Right lobe of liver (tissue), 4 donors: ENCODE measurements around the gene PCNA.
A peak's percentile ranks its signal among the peaks of the same experiment; 100 is the strongest.

Experiments
- CTCF ChIP-seq, 4 donors: fragments of 200-600 bp in 3 of 4; fragments of 450-650 bp in 1 of 4; IDR thresholded peaks; one replicate each; pipeline versions ENCODE4 v1.5.1 to v1.8.0; 2016 to 2022; ENCODE audit warnings: antibody characterized with exemption in 4 of 4, mild to moderate bottlenecking in 2 of 4
- POLR2A ChIP-seq: fragments of 450-650 bp; IDR thresholded peaks from one replicate; pipeline ENCODE4 v1.6.1; 2017; ENCODE audit warnings: antibody characterized with exemption, mild to moderate bottlenecking
- donor health status: DM: no; HTN: no; CAD: no.
- donor health status: DM: no; HTN: no; CAD: no.
- donor health status: DM: no; HTN: yes; CAD: no.

- peak; percentile 66 to 73 (median 67) for TF ChIP-seq CTCF (IDR thresholded peaks at IDR 0.05)
- TF ChIP-seq POLR2A, result peak; percentile 90
Measured at GRCh38 chr20:5126512-5127203, 6.9 kb upstream of the PCNA start, which contains the start of gene CDS2.
